Measurements from ENCODE around the gene TMEM72.

Gene TMEM72

GRCh38 chr10:44890696-44891563 is 20.2 kb upstream of the TMEM72 start:
- no peak for DNase-seq

- no peak for DNase-seq
Measured at GRCh38 chr10:44891721-44892120, 19.4 kb upstream of the TMEM72 start.

- no peak for DNase-seq
Measured at GRCh38 chr10:44893604-44894468, 17.3 kb upstream of the TMEM72 start.

GRCh38 chr10:44894691-44895090 is 16.4 kb upstream of the TMEM72 start:
- DNase-seq = no peak

GRCh38 chr10:44895280-44895679 is 15.9 kb upstream of the TMEM72 start:
- no peak for DNase-seq

GRCh38 chr10:44897049-44897448 is 14.1 kb upstream of the TMEM72 start:
- no peak for DNase-seq

- no peak for DNase-seq
Measured at GRCh38 chr10:44898665-44899064, 12.5 kb upstream of the TMEM72 start.

- no peak for DNase-seq
Measured at GRCh38 chr10:44899450-44900080, 11.6 kb upstream of the TMEM72 start.

- no peak for DNase-seq
Measured at GRCh38 chr10:44902941-44903545, 8.1 kb upstream of the TMEM72 start.

- no peak for DNase-seq
Measured at GRCh38 chr10:44906486-44906885, 4.7 kb upstream of the TMEM72 start.

- DNase-seq = no peak
Measured at GRCh38 chr10:44907556-44907955, 3.6 kb upstream of the TMEM72 start.

- no peak for DNase-seq
Measured at GRCh38 chr10:44908066-44908749, 2.9 kb upstream of the TMEM72 start.

GRCh38 chr10:44908936-44909630 is 2.1 kb upstream of the TMEM72 start:
- no peak for DNase-seq

GRCh38 chr10:44909910-44910309 is 1.2 kb upstream of the TMEM72 start:
- no peak for DNase-seq

- DNase-seq = no peak
Measured at GRCh38 chr10:44910602-44911001, 535 bp upstream of the TMEM72 start.

GRCh38 chr10:44911951-44912350 is 814 bp downstream of the TMEM72 start:
- no peak for DNase-seq

GRCh38 chr10:44913350-44914081 is 2.4 kb downstream of the TMEM72 start:
- DNase-seq = peak in 1 of 4 experiments; percentile 10

- DNase-seq = no peak
Measured at GRCh38 chr10:44914891-44915290, 3.8 kb downstream of the TMEM72 start.

- no peak for DNase-seq
Measured at GRCh38 chr10:44916429-44916828, 5.3 kb downstream of the TMEM72 start.

- no peak for DNase-seq
Measured at GRCh38 chr10:44917848-44918247, 6.7 kb downstream of the TMEM72 start.

GRCh38 chr10:44920252-44920651 is 9.1 kb downstream of the TMEM72 start:
- DNase-seq = no peak
